ENCODE data around the gene PRSS57. TPM values are rescaled to one million over a fixed set of nuclear protein-coding genes. Genes with fewer than 3 reads are reported as not detected.
"Not testable (repeated sequence)": the region's sequence is repeated elsewhere in the genome, so short reads cannot be mapped to it uniquely, and the experiment has no call there.

Gene PRSS57
- total RNA-seq, 1 donor from 2014 or later, result not detected

- H3K9me3 Mint-ChIP-seq, result no peaks in the 10 kb centered on the region
- H3K4me3 Mint-ChIP-seq, result no peak overlapping the region
- H3K4me1 Mint-ChIP-seq, result peaks cover 4% of the 10 kb centered on the region
- H3K27ac Mint-ChIP-seq, result no peak overlapping the region
- peaks cover 2% of the 10 kb centered on the region for H3K27me3 Mint-ChIP-seq
- intact Hi-C loops (cut with micrococcal nuclease), result loop anchor here (5.0 kb wide), 1 partner anchor 50 kb away; no protein-coding TSS in a partner anchor
- TF ChIP-seq CTCF (IDR thresholded peaks at IDR 0.05), result no peak
- ChIA-PET POLR2A (interaction anchor here (0.6 kb wide), 1 partner anchor 38 kb away, joined by 7 read pairs; no protein-coding TSS in a partner anchor), CTCF (interaction anchor here (1.0 kb wide), 1 partner anchor 148 kb away, joined by 3 read pairs; no protein-coding TSS in a partner anchor)
- H3K36me3 Mint-ChIP-seq (ENCODE audit: low read depth), result no peaks in the 10 kb centered on the region
- no peak for DNase-seq
- no peak for ATAC-seq (ENCODE audit: low read depth)
These were observed 37.2 kb upstream of the PRSS57 start for GRCh38 chr19:732148-733069.

- intact Hi-C loops (cut with micrococcal nuclease), result loop anchor here (5.0 kb wide), 1 partner anchor 49 kb away; no protein-coding TSS in a partner anchor
- peaks cover 3% of the 10 kb centered on the region for H3K27me3 Mint-ChIP-seq
- ATAC-seq (ENCODE audit: low read depth) (no peak), DNase-seq (no peak)
- no peak overlapping the region for H3K4me3 Mint-ChIP-seq
- TF ChIP-seq CTCF (IDR thresholded peaks at IDR 0.05), result no peak
- POLR2A ChIA-PET, result no interaction called here
- no peaks in the 10 kb centered on the region for H3K9me3 Mint-ChIP-seq
- CTCF ChIA-PET, result interaction anchor here (0.9 kb wide), 1 partner anchor 147 kb away, joined by 3 read pairs; no protein-coding TSS in a partner anchor
- H3K4me1 Mint-ChIP-seq, result peaks cover 4% of the 10 kb centered on the region
- H3K27ac Mint-ChIP-seq, result no peak overlapping the region
- H3K36me3 Mint-ChIP-seq (ENCODE audit: low read depth), result no peaks in the 10 kb centered on the region
These were observed 35.7 kb upstream of the PRSS57 start for GRCh38 chr19:731000-731399.

- ChIA-PET CTCF (interaction anchor here (0.9 kb wide), 1 partner anchor 146 kb away, joined by 3 read pairs; no protein-coding TSS in a partner anchor), POLR2A (no interaction called here)
- DNase-seq (no peak), ATAC-seq (ENCODE audit: low read depth) (no peak)
- intact Hi-C loops (cut with micrococcal nuclease), result loop anchor here (5.0 kb wide), 1 partner anchor 48 kb away; no protein-coding TSS in a partner anchor
- Mint-ChIP-seq H3K27me3 (peaks cover 3% of the 10 kb centered on the region), H3K4me3 (no peak overlapping the region), H3K4me1 (peaks cover 4% of the 10 kb centered on the region), H3K36me3 (ENCODE audit: low read depth) (no peaks in the 10 kb centered on the region), H3K9me3 (no peaks in the 10 kb centered on the region), H3K27ac (no peak overlapping the region)
- TF ChIP-seq CTCF (IDR thresholded peaks at IDR 0.05), result no peak
These were observed 34.9 kb upstream of the PRSS57 start for GRCh38 chr19:729965-730668.

GRCh38 chr19:729564-729963 lies 34.3 kb upstream of the PRSS57 start:
- H3K36me3 Mint-ChIP-seq (ENCODE audit: low read depth); H3K4me1 Mint-ChIP-seq; H3K4me3 Mint-ChIP-seq; H3K9me3 Mint-ChIP-seq; H3K27me3 Mint-ChIP-seq; intact Hi-C loops (cut with micrococcal nuclease); DNase-seq; H3K27ac Mint-ChIP-seq; ATAC-seq (ENCODE audit: low read depth); POLR2A ChIA-PET; CTCF ChIA-PET: not testable (repeated sequence)

GRCh38 chr19:728011-728410 lies 32.8 kb upstream of the PRSS57 start:
- CTCF ChIA-PET, result interaction anchor here (1.8 kb wide), 1 partner anchor 144 kb away, joined by 6 read pairs; no protein-coding TSS in a partner anchor
- H3K4me3 Mint-ChIP-seq, result no peak overlapping the region

More at GRCh38 chr19:728011-728410, 32.8 kb upstream of the PRSS57 start:
- no peak for ATAC-seq (ENCODE audit: low read depth)
- intact Hi-C loops (cut with micrococcal nuclease), result no loop called here
- Mint-ChIP-seq H3K27ac (no peak overlapping the region), H3K27me3 (peaks cover 3% of the 10 kb centered on the region), H3K36me3 (ENCODE audit: low read depth) (no peaks in the 10 kb centered on the region), H3K9me3 (no peaks in the 10 kb centered on the region), H3K4me1 (peaks cover under 1% of the 10 kb centered on the region)
- TF ChIP-seq CTCF (IDR thresholded peaks at IDR 0.05), result no peak
- DNase-seq, result no peak
- POLR2A ChIA-PET, result no interaction called here

Data from activated B cell treated with CpG ODN at 0.5 μM for 24 hours (primary cell).